HEK293T (cell line): ENCODE data around the gene GIGYF1.
"Not testable (repeated sequence)": the region's sequence is repeated elsewhere in the genome, so short reads cannot be mapped to it uniquely, and the experiment has no call there.

ENCODE experiments used
- CTCF ChIA-PET: fragments of 350-600 bp; formaldehyde crosslinking; extraction: SDS; loops from one replicate; lab custom pipeline; 2021; ENCODE audit warnings: antibody characterized with exemption, inconsistent platforms; lab: Yijun Ruan, JAX
- POLR2A ChIA-PET: fragments of 350-600 bp; formaldehyde crosslinking; extraction: SDS; loops from one replicate; lab custom pipeline; 2020; ENCODE audit warnings: antibody characterized with exemption, inconsistent platforms; lab: Yijun Ruan, JAX
- DNase-seq: peaks from one replicate; pipeline ENCODE4 v3.0.0; 2012; ENCODE audit warnings: mixed read lengths; ENCODE audit errors: extremely low spot score
- ARNT ChIP-seq: fragments of 450-650 bp; IDR thresholded peaks from 2 replicates; pipeline ENCODE4 v1.6.1; 2017; ENCODE audit warnings: mild to moderate bottlenecking
- BHLHE40 ChIP-seq: fragments of 450-650 bp; IDR thresholded peaks from 2 replicates; pipeline ENCODE4 v1.6.1; 2016; ENCODE audit warnings: mild to moderate bottlenecking, moderate library complexity, borderline replicate concordance
- CTBP1 ChIP-seq: fragments of 450-650 bp; IDR thresholded peaks from 2 replicates; pipeline ENCODE4 v1.6.1; 2016; ENCODE audit warnings: borderline replicate concordance
- ELF4 ChIP-seq: fragments of 450-650 bp; IDR thresholded peaks from 2 replicates; pipeline ENCODE4 v1.6.1; 2017; ENCODE audit warnings: antibody characterized with exemption
- FOXA1 ChIP-seq: fragments of 450-650 bp; IDR thresholded peaks from 2 replicates; pipeline ENCODE4 v1.6.1; 2016; ENCODE audit warnings: mild to moderate bottlenecking
- FOXK2 ChIP-seq: fragments of 450-650 bp; IDR thresholded peaks from 2 replicates; pipeline ENCODE4 v1.6.1; 2016; ENCODE audit warnings: mild to moderate bottlenecking
- FOXM1 ChIP-seq: fragments of 450-650 bp; IDR thresholded peaks from 2 replicates; pipeline ENCODE4 v1.6.1; 2017; ENCODE audit warnings: mild to moderate bottlenecking, borderline replicate concordance
- HDGF ChIP-seq: fragments of 450-650 bp; IDR thresholded peaks from 2 replicates; pipeline ENCODE4 v1.6.1; 2017; ENCODE audit warnings: antibody characterized with exemption, borderline replicate concordance
- L3MBTL2 ChIP-seq: fragments of 450-650 bp; conservative IDR thresholded peaks from 2 replicates; pipeline ENCODE4 v1.6.1; 2016; ENCODE audit warnings: mild to moderate bottlenecking
- LEF1 ChIP-seq: fragments of 450-650 bp; IDR thresholded peaks from 2 replicates; pipeline ENCODE4 v1.6.1; 2017; ENCODE audit warnings: mild to moderate bottlenecking, borderline replicate concordance
- NFRKB ChIP-seq: fragments of 450-650 bp; IDR thresholded peaks from 2 replicates; pipeline ENCODE4 v1.6.1; 2016; ENCODE audit warnings: mild to moderate bottlenecking, moderate library complexity
- PKNOX1 ChIP-seq: fragments of 450-650 bp; IDR thresholded peaks from 2 replicates; pipeline ENCODE4 v1.6.1; 2016
- SP1 ChIP-seq: fragments of 450-650 bp; IDR thresholded peaks from 2 replicates; pipeline ENCODE4 v1.6.1; 2017
- SUZ12 ChIP-seq: fragments of 450-650 bp; IDR thresholded peaks from 2 replicates; pipeline ENCODE4 v1.6.1; 2016; ENCODE audit warnings: mild to moderate bottlenecking
- TARDBP ChIP-seq: fragments of 450-650 bp; IDR thresholded peaks from 2 replicates; pipeline ENCODE4 v1.6.1; 2016
- ZNF384 ChIP-seq: fragments of 450-650 bp; IDR thresholded peaks from 2 replicates; pipeline ENCODE4 v1.6.1; 2016

The GIGYF1 gene

DNA sequence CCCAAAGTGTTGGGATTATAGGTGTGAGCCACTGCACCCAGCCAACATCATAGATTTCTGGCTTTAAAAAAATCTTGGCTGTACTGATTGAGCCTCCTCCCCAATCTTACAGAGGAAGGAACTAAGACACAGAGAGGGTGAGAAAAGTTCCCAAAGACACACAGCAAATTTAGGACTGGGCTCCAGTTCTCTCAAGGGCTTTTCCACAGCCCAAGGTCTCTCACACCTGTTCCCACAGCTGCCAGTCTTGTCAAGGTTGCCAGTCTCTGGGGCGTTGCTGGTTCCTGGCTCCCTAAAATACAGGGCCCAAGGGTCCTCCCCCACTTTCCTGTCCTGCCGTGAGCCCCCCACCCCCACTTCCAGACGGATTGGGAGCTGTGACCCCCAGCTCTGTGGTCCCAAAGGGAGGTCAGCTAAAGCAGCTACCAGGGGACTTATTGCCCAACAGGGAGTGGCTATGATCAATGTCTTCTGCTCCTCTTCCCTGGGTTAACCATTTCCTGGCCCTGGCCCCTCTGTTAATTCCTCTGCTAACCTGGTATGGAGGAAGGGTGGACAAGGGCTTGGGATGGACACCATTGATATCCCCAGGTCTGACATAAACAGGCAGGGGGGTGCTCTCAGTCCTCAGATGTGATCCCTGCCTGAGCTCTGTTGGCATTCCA lies 36.2 kb upstream of the GIGYF1 start:
- CTCF ChIA-PET = interaction anchor here (0.6 to 0.7 kb wide), 2 partner anchors 113 to 171 kb away, joined by 3 to 4 read pairs; no protein-coding TSS in a partner anchor
- no peak for TF ChIP-seq TARDBP
- TF ChIP-seq ARNT = no peak
- no peak for TF ChIP-seq PKNOX1
- no peak for TF ChIP-seq CTBP1

DNA sequence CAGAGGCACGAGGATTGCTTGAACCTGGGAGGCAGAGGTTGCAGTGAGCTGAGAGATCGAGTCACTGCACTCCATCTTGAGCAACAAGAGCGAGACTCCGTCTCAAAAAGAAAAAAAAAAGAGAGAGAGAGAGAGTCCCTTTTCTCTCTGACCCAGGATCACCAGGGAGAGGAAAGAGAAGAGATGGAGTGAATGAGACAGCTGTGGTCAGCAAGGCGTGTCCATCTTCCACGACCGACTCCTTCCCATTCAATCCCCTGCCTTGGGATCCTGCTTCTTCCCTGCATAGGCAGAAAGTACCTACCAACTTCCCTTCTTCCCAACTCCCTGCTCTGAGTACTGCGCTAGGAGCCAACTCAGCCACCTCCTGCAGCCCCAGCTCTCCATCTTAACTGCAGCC lies 34.1 kb upstream of the GIGYF1 start:
- ChIA-PET POLR2A (interaction anchor here (2.0 kb wide), 1 partner anchor 22 kb away, joined by 8 read pairs; the partner anchor contains the start of gene POP7), CTCF (interaction anchor here (1.4 to 2.2 kb wide), 2 partner anchors 23 to 124 kb away, joined by 5 to 11 read pairs; partner anchors contain the start of genes POP7 and SLC12A9)
- DNase-seq = no peak
- TF ChIP-seq TARDBP (no peak), ZNF384 (no peak), FOXA1 (no peak), CTBP1 (no peak), PKNOX1 (no peak), ARNT (no peak), SP1 (no peak)

More for the DNA sequence above, 36.2 kb upstream of the GIGYF1 start:
- POLR2A ChIA-PET = interaction anchor here (1.6 kb wide), 1 partner anchor 24 kb away, joined by 7 read pairs; the partner anchor contains the start of gene POP7
- no peak for DNase-seq

DNA sequence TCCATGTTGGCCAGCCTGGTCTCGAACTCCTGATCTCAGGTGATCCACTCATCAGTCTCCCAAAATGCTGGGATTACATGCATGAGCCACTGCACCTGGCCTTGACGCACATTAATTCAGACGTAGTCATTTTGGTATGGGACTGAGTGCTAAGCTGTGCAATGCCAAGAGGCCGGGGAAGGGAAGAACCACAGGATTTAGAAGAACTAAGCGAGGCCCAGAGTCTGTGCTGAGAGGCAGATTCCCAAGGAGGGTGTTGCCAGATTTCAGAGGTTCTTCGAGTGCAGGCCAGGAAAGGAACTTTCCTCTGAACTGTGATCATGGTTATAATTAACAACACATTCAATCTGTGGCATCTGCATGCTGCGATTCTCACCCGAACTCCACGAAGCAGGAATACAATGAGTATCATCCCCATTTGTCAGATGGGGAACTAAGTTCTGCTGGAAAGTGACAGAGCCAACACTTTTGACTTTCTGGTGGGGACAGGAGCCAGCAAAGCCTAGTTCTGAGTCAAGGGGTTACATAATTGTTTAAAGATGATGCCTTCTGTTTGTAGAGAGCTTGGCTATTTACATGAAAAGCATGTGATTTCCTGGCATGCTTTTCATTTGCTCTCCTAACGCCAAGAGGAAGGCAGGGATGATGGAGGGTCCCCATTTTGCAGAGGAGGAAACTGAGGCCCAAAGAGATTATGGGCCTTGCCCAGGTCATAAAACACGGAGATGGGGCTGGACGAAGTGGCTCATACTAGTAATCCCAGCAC lies 33.1 kb upstream of the GIGYF1 start:
- CTCF ChIA-PET = interaction anchor here (0.6 to 2.2 kb wide), 4 partner anchors 21 to 159 kb away, joined by 3 to 11 read pairs (median 4); partner anchors contain the start of genes GIGYF1, POP7 and SLC12A9
- TF ChIP-seq LEF1 (no peak), CTBP1 (no peak), SP1 (no peak), L3MBTL2 (no peak), HDGF (no peak), ZNF384 (no peak), ELF4 (no peak), ARNT (no peak), BHLHE40 (no peak), FOXM1 (no peak), NFRKB (no peak), PKNOX1 (no peak), TARDBP (no peak), FOXK2 (no peak), FOXA1 (no peak), SUZ12 (no peak)
- no peak for DNase-seq
- POLR2A ChIA-PET = interaction anchor here (2.0 kb wide), 1 partner anchor 21 kb away, joined by 8 read pairs; the partner anchor contains the start of gene POP7

GRCh38 chr7:100724364-100724763 lies 30.3 kb upstream of the GIGYF1 start:
- ChIA-PET POLR2A (interaction anchor here (8.2 kb wide), 1 partner anchor 18 kb away, joined by 68 read pairs; the partner anchor contains the start of gene POP7), CTCF (interaction anchor here (0.6 to 2.5 kb wide), 4 partner anchors 9 to 32 kb away, joined by 3 to 20 read pairs (median 8); partner anchors contain the start of gene POP7)
- DNase-seq = not testable (repeated sequence)

GRCh38 chr7:100723732-100724275 lies 29.8 kb upstream of the GIGYF1 start:
- POLR2A ChIA-PET = interaction anchor here (8.2 kb wide), 1 partner anchor 17 kb away, joined by 68 read pairs; the partner anchor contains the start of gene POP7
- no peak for DNase-seq
- CTCF ChIA-PET = interaction anchor here (1.6 kb wide), 1 partner anchor 18 kb away, joined by 11 read pairs; the partner anchor contains the start of gene POP7
- TF ChIP-seq NFRKB = no peak

- POLR2A ChIA-PET = interaction anchor here (8.2 kb wide), 1 partner anchor 16 kb away, joined by 68 read pairs; the partner anchor contains the start of gene POP7
- DNase-seq = no peak
- CTCF ChIA-PET = interaction anchor here (0.5 to 1.6 kb wide), 4 partner anchors 17 to 94 kb away, joined by 3 to 11 read pairs (median 4); partner anchors contain the start of gene POP7
- TF ChIP-seq SUZ12 (no peak), HDGF (no peak), BHLHE40 (no peak)
These were observed 28.6 kb upstream of the GIGYF1 start for GRCh38 chr7:100722480-100723212.
